GM19455 (cell line): ENCODE data around the gene TFAP2C.

ENCODE experiments used
- ATAC-seq: cut with Tn5 transposase; IDR thresholded peaks from one replicate; pipeline ENCODE4 v1.9.1; 2021; ENCODE audit not compliant: unreplicated experiment

The TFAP2C gene

DNA sequence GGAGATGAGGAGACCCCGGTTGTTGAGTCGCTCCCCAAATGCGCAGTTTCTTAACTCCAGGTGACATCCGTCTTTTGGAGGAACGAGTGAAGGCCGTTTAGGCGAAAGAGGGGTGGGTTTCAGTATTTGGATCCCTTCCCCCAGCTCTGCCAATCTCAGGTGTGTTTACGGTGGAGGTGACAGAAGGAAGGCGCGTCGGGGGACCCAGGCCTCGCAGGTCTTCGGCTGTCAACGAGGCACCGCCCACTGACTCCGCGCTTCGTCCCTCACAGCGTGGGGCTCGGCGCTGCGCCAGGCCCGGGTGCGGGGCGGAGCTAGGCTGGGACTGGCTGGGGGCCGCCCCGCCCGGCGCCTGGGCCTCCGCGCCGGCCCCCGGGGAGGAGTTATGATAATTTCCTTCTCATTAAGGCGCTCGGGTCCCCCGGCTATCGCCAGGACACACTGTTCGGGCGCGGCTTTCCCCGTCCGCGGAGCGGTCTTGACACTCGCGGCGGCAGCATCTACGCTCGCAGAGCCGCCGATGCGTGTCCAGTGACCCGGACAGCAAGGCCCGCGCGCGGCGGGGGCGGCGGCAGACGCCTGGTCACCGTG lies at the start of gene TFAP2C:
Gene TFAP2C, plus strand, starts transcription at position 434 of the 591 bp plus-strand sequence. CDS start 239 bp downstream, outside the sequence.
- ATAC-seq = no peak

DNA sequence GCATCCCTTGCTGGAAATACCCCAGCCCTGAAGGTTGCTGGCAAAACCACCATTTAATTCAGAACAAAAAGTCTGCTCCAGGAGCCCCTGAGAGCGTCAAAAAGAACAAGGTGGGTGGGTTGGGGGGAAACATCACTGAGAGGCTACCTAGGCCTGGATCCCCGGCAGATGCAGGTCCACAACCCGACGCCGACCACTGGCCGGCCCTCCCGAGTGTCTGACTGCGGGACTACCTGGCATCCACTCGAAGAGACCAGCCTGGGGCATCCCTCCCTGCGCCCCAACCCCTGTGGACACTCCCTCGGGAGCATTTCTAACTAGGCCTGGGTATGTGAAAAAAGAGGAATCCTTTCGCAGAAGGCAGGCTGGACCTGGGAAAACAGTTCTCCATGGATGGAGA lies 48.9 kb upstream of the TFAP2C start:
- ATAC-seq = no peak

DNA sequence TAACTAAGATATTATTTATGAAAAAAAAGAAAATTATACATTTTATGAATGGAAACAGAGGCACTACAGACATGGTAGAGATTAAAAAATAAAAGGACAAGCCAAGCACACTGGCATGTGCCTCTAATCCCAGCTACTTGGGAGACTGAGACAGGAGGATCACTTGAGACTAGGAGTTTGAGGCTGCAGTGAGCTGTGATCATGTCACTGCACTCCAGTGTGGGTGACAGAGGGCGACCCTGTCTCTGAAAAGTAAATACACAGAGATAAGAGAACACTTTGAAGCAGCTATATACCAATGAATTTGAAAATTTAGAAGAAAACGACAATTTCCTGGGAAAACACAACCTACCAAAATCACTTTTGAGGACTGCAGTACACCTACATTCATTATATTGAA lies 47.4 kb upstream of the TFAP2C start:
- no peak for ATAC-seq

DNA sequence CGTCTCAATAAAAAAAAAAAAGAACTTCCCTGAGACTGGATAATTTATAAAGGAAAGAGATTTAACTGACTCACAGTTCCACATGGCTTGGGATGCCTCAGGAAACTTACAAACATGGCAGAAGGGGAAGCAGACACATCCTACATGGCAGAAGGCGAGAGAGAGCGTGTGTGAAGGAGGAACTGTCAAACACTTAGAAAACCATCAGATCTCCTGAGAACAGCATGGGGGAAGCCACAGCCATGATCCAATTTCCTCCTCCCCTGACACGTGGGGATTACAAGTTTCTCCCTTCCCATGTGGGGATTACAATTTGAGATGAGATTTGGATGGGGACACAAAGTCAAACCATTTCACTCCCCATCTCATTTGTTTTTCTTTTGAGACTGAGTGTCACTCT lies 46.6 kb upstream of the TFAP2C start:
- no peak for ATAC-seq

DNA sequence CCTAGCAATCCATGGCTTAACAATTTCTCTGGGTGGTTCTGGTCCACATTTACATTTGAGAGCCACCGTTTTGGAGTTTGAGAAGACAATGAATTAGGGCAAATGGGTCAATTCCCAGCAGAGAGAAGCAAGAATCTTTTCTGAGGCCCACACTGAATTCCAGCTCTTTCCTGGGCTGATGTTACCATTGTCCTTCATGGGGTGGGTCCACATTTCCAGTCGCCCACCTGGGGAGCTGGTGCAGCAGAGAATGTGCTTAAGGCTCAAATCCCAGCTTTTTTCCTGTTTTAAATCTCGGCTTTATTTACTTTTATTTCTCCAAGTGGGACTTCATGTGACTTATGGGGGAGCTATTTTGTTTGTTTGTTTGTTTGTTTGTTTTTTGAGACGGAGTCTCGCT lies 44.2 kb upstream of the TFAP2C start:
- ATAC-seq = no peak

DNA sequence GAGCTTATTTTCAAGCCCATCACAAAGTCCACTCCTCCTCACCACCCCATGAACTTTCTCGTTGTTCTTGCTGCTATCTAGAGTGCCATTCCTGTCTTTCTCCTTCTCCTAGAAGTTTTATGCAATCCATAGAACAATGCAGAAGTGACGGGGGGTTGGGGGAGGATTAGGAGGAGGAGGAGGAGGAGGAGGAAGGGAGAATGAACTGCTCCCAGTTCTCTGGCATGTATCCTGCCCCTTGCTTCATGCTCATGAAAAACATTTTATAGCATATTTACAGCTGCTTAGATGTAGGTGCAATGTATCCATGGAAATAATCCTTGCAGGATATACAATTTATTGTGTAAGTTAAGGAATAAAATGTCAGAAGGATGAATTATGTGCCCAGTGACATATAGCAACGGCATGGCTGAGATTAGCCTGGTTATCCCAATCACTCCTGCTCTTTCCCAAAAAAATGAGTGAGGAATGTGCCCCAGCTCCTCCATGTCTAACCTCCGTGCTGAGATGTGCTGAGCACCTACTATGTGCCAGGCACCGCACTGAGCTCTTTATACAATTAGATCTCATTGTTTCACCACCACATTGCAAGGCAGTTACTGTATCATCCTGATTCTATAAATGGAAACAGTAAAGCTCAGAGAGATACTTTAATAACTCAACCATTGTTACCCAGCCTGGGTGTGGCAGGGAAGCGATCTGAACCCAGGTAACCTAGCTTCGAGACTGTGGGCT lies 41.6 kb upstream of the TFAP2C start:
- ATAC-seq = no peak

DNA sequence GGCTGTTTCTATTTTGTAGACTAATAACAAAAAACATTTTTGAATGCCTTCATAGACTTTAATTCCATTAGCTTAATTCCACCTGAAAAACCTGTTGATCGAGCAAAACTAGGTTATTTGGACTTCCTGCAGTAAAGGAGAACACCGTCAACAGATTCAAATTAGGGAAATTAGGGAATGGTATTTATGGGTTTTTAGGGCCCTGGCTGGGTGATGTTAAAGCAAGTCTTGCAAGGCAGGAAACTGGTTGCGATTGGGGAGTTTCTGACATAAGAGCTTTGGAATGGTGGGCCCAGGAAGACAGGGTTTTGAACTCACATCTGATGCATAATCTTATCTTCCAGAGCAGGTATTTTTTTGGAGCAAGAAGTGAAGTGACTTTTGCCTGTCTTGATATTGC lies 40.1 kb upstream of the TFAP2C start:
- no peak for ATAC-seq

DNA sequence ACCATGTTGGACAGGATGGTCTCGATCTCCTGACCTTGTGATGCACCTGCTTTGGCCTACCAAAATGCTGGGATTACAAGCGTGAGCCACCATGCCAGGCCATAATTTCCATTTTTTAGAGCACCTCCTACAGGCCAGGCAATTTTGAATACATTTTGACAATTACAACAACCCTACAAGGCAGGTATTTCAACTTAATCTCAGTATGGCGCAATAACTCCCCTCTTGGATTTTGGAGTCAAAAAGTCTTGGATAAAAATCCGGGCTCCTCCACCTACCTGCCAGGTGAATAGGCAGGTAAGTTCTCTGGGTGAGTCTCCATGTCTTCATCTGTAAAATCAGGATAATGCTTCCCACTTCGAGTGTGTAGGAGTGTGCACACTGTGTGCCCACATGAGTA lies 39.5 kb upstream of the TFAP2C start:
- ATAC-seq = no peak

DNA sequence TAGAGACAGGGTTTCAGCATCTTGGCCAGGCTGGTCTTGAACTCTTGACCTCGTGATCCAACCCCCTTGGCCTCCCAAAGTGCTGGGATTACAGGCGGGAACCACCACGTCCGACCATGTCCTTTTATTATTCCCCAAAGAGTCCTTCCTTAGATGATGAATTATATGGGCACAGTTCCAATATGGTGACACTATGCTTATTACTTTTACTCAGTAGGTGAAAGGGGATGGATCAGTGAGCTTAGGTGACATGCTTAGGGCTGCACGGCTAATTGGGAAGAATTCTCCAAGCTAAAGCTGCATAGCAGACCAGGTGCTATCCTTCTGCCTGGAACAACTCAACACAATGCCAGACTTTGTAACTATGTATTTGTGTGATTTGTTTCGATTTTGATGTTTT lies 38.2 kb upstream of the TFAP2C start:
- no peak for ATAC-seq

DNA sequence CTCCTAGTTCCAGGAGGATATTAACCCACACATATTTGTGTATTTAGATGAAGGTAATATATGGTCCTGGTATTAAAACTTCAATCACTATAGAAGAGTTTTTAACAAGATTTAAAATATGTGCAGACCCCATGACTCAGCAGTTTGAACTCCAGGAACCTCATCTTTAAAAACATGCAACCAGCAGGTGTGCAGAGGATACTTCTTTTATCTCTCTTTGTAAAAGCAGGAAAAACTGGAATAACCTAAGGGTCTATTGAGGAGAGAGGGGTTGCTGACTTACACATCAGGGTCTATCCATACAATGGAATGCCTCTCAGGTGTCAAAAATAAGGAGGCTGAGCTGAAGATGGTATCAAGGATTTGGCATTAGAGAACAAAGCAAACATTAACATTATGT lies 36.9 kb upstream of the TFAP2C start:
- no peak for ATAC-seq

DNA sequence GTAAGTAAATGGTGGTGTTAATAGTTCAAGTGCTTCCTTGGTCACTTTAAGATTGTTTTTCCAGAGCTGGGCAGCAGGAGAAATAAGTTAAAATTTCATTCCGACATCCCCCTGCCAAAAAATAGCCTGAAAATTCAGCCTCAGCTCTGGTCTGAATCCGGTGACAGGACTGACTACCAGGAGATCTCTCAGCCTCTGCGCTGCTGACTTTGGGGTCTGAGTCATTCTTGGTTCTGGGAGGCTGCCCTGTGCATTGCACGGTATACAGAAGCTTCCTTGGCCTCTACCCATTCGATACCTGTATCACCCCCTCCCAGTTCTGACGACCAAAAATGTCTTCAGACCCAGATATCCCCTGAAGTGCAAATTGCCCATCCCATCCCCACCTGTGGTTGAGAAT lies 36.3 kb upstream of the TFAP2C start:
- no peak for ATAC-seq

DNA sequence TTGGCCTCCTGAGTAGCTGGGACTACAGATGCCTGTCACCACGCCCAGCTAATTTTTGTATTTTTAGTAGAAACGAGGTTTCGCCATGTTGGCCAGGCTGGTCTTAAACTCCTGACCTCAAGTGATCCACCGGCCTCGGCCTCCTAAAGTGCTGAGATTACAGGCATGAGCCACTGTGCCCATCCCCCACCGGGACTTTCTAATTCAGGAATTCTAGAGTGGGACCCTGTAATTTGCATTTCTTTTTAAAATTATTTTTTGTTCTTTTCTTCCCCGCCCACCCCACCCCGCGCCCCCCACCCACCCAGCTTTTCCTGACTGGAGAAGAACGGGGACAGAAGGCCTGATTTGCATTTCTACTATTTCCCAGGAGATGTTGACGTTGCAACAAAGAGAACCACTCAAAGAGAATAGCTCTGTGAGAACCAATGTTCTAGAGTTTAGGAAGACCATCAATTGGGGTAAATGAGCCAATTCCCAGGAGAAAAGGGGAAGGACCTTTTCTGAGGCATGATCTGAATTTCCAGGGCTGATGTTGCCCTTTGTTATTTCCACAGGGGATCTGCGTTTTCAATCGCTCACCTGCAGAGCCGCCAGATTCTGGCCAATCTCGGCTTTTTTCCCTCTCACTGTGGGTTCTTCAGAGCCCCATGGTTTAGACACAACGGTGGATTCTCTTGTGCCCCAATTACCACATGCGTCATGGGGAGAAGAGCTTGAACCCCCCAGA lies 33.2 kb upstream of the TFAP2C start:
- ATAC-seq = no peak

DNA sequence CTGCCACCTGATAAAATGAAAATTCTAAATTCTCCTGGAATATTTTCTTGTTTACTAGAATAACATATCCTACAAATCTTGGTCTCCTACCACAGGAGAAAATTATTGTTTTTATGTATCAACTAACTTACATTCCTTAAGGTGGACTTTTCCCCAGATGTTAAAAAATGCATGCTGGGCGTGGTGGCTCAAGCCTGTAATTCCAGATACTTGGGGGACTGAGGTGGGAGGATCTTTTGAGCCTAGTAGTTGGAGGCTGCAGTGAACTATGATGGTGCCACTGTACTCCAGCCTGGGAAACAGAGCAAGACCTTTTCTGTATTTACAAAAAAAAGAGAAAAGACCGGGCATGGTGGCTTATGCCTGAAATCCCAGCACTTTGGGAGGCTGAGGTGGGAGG lies 27.9 kb upstream of the TFAP2C start:
- ATAC-seq = no peak

DNA sequence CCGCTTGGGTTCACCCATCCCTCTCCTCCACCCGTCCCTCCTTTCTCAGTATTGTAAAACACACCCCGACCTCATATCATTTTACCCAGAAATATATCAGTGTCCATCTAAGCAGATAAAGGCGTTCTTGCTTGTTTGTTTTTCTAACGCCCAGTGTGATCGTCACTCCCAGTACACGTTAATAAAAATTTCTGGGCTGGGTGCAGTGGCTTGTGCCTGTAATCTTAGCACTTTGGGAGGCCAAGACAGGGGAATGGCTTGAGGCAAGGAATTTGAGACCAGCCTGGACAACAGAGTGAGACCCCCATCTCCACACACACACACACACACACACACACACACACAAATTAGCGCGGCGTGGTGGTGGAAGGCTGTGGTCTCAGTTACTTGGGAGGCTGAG lies 24.4 kb upstream of the TFAP2C start:
- no peak for ATAC-seq

DNA sequence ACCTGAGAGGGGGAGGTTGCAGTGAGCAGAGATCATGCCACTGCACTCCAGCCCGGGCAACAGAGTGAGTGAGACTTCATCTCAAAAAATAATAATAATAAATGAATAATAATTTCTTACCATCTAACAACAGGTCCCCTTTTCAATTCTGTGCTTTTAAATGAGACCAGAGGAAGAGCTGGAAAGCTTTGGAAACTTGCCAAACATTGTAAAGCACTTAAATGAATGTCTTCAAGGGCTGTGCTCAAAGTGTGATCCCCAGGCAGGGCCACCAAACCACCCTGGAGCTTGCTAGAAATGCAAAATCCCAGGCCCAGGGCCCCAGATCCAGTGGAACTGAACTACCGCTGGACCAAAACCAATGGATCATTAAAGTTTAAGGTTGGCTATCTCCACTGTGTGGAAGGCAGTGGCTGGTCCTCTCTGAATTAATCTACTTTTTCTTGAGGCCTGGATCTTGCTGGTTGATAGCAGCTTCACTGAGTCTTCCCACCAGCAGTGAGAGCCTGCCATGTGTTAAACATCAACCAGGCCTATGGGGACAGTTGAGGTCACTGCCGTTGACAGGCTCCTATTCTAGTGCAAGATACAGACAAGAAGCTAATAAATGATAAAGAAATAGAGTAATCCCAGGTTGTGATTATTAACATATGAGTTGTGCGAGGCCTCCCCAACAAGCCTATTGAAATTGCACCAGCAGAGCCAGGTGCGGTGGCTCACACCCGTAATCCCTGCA lies 23.7 kb upstream of the TFAP2C start:
- no peak for ATAC-seq

DNA sequence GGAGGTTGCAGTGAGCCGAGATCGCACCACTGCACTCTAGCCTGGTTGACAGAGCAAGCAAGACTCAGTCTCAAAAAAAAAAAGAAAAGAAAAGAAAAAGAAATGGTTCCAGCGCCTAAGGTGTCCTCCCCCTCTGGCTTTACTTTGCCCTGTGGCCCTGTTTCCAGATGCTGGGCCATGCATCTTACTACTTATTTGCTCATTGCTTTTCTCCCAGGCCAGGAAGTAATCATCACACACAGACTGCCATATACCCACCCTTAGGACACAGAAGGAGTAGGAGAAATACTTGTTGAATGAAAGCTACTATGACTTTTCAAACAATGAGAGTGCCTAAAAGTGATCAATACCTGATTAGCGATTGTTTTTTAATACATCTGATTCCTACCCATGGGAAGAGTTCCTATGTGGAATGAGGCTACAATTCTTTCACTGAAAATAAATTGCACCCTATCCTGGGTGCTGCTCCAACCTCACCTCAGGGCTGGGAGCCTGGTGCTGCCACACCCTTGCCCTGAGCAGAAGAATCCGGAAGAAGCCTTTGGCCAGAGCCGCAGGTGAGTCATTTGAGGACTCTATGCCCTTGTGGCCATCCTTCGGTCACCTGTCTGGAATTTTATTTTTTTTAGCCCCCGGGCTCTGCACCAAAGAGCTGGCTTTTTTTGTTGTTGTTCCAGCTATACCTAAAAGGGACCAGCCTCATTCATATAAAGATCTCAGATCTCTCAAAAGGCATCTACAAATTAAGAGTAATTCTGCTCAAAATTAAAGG lies 22.7 kb upstream of the TFAP2C start:
- ATAC-seq = no peak

DNA sequence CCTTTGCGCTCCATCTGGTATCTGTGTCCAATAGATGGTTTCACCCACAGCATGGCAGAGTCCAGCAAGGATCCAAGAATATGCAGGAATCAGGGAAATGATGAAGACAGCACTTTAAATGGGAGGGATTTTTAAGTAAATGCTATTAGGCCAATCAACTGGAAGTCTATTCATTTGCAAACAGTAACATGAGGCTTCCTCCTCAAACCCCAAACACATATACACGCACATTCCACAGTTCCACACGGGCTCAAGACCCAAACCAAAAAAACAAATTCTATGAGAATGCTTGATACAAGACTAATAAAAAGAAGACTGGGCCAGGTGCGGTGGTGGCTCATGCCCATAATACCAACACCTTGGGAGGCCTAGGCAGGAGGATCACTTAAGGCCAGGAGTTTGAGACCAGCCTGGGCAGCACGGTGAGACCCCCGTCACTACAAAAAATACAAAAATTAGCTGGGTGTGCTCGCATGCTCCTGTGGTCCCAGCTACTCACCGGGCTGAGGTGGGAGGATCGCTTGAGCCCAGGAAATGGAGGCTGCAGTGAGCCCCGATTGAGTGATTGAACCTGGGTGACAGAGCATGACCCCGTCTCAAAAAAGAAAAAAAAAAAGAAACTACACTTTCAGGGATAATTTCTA lies 21.9 kb upstream of the TFAP2C start:
- no peak for ATAC-seq

DNA sequence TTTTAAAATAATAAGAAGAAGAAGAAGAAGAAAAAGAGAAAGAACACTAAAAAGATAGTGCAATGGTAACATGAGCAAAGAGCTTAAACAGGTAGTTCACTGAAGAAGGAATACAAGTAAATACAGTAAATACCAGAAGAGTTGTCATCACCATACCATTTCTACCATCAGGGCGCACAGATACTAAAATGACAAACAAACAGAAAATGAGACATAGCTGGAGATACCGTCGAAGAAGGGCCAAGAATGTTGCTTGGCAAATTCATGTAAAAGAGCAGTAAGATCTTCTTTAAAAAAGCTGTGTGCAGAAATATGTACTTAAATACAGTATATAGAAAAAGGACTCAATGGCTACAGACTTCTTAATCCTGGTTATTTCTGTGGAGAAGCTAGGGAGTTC lies 20.7 kb upstream of the TFAP2C start:
- ATAC-seq = no peak

DNA sequence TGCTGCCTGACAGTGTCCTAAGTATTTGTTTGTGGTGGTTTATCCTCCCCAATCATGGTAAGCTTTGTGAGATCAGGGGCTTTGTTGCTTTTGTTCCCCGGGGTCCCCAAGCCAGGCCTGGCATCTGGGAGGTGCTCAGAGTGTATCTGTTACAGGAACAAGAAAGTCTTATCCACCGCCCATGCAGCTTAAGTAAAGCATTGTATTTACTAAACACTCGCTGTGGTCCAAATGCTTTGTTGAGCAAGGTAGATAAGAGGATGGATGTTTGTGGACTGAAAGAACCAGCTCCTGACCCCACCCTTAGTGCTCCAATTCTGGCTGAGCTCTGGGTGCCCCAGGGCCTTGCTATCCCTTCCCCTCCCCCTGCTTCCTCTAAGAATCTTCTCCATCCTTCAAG lies 19.8 kb upstream of the TFAP2C start:
- no peak for ATAC-seq

DNA sequence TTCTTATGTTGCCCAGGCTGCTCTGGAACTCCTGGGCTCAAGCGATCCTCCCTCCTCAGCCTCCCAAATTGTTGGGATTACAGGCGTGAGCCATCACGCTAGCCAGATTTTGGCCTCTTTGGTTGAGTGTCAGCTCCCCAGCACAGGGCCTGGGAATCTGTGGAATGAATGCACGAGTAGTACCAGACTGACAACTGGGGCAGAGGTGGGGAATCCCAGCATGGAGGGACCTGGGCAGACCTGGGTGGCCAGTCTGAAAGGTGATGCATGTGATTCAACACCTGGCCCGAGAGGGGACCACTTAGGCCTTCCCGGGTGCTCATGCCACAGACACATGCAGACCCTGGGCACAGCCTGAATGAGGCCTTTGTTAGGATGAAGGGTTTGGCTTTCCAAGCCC lies 19.0 kb upstream of the TFAP2C start:
- no peak for ATAC-seq
